DMS114 treated with DMSO at 0.1 percent for 48 hours (cell line): Measurements from ENCODE around the gene UVSSA.
"Not testable (repeated sequence)": the region's sequence is repeated elsewhere in the genome, so short reads cannot be mapped to it uniquely, and the experiment has no call there.

Source experiments
- DNase-seq: peaks from one replicate; lab custom pipeline; 2025; ENCODE audit not compliant: unreplicated experiment; lab: John Stamatoyannopoulos, UW

Gene UVSSA

DNA sequence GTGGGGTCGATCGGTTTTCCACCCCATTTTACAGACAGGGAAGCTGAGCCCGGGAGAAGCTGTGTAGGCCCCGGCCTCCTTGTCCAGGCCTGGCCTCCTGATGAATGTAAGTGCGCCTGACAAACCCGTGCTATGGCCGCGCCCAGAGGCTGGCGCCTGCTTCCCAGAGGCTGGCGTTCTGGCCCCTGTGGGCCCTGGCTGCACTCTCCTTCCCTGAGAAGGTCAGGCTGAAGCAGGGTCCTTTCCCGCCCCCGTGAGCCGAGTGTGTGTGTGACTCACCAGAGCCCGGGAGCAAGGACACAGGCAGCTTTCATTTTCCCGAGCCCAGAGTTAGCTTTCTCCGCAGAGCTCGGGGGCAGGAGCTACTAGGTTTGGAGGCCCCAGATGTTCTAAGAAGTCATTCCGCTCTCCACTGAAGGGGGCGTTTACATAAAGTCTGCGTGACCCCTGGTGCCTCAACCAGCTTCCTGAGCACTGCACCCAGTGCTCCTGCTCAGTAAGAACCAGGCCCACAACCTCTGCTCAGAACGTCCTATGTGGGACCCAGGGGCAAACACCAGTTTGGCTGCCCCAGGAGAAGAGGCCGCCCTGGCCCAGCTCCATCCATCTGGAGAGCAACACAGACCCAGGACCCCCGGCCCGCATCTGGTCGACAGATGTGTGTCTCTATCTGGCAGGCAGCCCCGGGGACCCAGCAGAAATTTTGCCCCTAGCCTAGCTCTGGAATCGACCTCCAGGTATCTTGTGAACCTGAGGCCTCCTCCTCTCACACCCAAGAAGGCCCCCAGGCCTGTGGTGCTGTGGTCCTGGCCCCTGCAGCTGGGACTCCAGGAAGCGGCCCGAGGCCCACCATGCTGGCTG lies 13.6 kb downstream of the UVSSA start:
- DNase-seq: no peak

- DNase-seq: no peak
Observed at GRCh38 chr4:1361431-1361830, 14.4 kb downstream of the UVSSA start.

- no peak for DNase-seq
Observed at GRCh38 chr4:1362046-1362445, 15.0 kb downstream of the UVSSA start.

GRCh38 chr4:1362521-1362920 lies 15.5 kb downstream of the UVSSA start:
- DNase-seq: no peak

DNA sequence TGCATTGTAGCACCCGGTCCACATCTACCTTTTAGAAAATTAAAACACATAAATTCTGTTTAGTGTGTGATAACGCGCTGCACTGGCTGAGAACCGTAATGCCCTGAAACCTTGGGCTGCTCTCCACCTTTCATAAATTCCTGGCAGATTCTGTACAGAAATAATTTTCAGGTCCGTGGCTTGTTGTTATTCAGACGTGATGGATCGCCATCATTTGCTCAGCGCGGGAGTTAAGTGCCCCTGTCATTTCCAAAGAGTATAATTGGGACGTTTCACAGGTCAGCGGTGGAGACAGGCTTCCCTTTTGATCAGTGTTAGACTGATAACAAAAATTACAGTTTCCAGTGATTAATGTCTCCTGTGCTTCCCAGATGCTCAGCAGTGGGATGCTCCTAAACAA lies 16.5 kb downstream of the UVSSA start:
- DNase-seq: no peak

- DNase-seq: no peak
Observed at GRCh38 chr4:1364217-1364616, 17.2 kb downstream of the UVSSA start.

GRCh38 chr4:1364748-1365147 lies 17.7 kb downstream of the UVSSA start:
- no peak for DNase-seq

DNA sequence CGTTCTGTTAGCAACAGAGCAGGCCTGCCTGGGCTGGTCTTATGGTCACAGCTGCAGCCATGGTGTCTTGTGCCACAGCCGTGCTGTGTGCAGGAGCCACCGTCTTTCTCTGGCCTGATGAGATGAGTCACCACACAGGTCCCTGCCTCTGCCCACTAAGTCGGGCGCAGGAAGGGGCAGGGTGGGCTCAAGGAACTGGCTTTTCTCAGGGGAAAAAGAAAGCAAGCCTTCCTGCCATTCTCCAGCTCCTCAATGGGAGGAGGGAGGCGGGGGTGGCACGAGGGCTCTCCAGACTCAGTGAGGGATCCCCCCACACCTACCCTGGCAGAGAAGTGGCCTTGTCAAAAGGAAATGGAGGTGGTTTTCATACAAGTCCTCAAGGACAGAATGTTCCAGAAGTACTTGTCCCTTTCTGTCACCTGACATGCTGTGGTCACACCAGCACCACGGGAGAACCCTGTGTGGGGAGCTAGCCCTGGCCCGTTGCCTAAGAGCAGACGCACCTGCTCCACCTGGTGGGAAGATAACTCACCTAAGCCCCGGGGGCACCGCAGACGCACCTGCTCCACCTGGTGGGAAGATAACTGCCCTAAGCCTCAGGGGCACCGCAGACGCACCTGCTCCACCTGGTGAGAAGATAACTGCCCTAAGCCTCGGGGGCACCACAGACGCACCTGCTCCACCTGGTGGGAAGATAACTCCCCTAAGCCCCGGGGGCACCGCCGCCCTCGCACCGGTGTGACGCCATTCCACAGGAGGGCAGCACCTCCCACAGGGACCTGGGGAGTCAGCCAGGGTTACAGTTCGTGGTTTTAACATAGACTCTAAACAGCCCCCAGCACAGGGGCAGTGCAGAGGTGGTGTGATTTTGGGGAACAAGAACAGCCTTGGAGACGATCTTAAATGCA lies 18.5 kb downstream of the UVSSA start:
- DNase-seq: no peak

DNA sequence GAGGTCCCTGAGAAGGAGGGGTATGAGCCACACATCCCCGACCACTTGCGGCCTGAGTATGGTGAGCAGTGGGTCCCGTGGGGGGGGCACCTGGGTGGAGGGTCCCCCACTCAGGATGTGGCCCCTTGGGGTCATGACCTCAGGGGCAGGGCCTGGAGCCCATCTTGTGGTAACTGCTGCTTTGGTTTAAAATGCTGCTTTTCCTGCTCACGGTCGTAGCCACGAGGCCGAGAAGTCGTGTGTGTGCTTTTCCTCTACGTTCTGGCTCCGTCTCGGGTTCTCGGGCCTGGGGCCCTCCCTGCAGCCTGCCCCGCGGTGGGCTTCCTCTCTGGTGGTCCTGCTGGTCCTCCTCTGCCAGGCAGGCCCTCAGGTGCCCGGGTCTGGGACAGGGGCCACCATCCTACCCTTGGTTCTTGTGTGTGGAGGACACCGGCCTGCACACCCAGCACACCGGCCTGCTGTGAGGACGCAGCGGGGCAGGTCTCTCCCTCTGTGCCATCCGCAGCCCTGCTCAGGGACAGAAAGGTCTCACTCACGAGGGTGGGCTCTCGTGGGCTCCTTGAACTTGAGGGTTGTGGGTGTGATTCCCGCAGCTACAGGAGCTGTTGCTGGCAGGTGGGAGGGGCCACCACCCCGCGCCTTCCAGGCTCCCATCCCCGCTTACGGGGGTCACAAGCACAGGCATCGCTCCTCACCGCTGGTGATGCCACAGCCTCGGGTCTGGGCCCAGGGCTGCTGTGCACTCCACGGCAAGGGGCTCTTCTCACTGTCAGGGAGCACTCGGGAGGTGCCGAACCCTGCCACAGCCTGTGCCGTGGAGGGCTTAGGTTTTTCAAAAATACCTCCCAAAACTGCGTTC lies 19.6 kb downstream of the UVSSA start:
- no peak for DNase-seq

DNA sequence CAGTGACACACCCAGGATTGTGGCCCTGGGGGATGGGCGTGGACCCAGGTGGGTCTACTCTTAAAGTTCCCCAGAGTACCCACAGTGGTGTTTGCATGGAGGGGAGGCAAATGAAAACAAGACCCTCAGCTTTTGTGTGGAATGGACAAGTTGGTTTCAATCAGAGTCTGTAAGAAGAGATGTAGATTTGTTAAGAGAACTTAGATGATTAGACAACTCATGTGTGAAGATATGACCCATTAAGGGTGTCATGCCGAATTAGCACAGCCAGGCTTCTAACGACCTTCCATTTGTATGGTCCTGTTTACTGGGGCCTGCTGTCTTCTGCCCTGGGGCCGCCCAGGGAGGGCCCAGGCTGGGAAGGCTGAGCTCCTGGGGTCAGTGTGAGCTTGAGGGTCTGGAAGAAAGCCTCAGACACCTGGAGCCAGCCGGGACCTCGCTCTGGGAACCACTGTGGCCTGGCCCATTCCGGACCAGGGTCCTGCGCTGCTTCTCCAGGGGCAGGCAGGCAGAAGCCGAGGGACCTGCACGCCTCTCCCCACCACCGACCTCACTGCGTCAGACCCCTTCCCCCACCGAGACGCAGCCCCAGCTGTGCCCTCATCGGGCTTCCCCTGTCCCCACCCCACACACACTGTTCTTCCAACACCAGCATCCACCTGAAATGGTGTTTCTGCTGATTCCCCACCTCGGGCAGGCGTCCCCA lies 20.4 kb downstream of the UVSSA start:
- DNase-seq: no peak

DNA sequence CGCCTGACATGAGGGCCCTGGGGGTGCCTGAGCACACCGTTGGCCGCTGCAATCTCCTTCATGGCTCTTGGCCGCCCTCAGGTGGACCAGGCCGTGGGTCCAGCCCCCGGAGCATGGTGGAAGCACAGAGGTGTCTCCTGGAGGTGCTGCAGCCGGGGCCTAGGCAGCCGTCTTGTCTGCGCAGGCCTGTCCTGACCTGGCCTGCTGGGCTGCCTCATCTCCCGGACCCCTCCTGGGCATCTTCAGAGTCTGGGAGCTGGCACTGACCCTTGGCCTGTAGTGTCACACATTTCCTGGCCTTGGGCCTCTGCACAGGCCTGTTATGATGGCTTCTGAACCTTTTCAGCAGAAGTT lies 20.9 kb downstream of the UVSSA start:
- DNase-seq: no peak

GRCh38 chr4:1368421-1369090 lies 21.5 kb downstream of the UVSSA start:
- no peak for DNase-seq

DNA sequence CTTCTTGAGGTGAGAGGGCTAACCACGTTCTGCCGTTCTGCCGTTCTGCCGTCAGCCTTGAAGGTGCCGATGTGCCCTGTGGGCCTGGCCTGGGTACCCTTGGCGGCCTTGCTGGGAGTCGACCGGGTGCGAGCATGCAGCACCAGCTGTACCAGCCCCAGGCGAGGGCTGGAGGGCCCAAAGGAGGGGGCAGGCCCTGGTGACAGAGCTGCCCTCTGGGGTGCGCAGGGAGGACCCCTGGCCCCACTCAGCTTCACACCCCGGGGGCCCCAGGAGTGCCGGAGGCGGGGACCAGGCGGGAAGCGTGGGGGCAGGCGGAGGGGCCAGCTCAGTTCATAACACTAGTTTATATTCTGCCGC lies 22.1 kb downstream of the UVSSA start:
- no peak for DNase-seq

- DNase-seq: no peak
Observed at GRCh38 chr4:1369479-1370079, 22.6 kb downstream of the UVSSA start.

DNA sequence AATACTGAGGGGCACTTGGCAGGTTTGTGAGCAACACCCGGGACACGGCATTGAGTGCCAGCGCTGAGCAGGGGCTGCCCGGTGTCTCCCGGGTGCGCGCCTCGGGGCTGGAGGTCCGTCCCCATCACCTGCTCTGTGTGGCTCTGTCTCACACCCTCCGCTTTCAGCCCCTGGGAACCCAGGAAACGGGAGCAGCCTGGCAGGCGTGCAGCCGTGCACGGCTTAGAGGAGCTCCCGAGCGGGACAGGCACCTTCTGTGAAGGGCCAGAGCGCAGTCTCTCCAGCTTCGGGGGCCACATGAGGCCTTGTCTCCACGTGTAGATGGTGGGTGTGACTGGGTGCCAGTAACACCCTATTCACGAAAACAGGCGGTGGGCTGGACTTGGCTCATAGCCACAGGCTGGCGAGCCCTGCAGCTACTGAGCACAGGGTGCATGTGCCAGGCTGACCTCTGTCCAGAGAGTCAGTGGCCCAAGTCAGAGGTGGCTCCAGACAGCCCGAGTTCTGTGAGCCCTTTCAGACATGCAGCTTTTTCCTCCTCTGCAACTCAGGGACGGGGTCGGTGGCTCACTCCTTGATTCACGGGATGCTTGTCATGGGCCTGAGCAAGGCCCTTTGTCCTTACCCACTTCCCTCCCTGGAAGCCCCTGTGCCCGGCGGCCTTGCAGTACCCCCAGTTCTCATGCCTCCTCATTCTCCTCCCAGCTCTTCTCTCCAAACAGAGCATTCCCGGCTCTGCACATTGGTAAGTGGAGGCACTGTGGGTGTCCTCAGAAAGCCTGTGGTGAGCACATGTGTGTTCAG lies 23.5 kb downstream of the UVSSA start:
- DNase-seq: no peak

DNA sequence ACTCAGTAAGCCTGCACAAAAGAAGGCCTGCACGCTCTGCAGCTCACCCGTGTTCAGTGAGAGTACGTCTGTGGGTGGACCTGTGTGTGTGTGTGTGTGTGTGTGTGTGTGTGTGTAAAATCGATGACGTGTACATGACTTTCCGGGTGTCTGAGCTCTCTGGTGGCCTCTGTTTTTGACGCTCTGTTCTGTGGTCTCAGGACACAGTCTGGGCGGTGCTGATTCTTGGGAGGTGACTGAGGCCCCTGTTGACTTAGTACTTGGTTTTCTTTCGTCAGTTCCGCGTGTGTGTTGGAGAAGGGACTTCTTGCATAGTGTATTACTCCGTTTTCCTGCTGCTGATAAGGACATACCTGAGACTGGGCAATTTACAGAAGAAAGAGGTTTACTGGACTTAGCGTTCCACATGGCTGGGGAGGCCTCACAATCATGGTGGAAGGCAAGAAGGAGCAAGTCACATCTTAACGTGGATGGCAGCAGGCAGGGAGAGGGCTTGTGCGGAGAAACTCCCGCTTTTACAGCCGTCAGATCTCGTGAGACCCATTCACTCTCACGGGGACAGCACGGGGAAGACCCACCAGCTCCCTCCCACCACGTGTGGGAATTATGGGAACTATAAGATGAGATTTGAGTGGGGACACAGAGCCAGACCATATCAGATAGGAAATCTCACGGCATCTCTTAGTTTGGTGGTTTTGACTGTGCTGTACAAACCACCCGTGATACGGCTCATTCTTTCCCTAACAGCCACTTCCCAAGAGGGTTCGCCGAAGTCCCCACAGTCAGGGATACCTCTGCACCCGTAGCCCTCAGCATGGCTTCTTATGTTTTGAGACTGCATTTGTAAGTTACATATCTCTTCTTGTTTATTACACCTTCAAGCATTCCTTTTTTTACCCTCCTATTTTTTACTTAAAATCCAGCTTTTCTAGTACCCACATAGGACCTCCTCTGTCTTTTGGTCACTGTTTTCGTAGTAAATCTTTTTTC lies 24.5 kb downstream of the UVSSA start:
- DNase-seq: no peak

- not testable (repeated sequence) for DNase-seq
Observed at GRCh38 chr4:1372576-1372975, 25.6 kb downstream of the UVSSA start.
